ENCODE measurements around the gene SRGAP2B.
"Not testable (repeated sequence)": the region's sequence is repeated elsewhere in the genome, so short reads cannot be mapped to it uniquely, and the experiment has no call there.

The SRGAP2B gene

GRCh38 chr1:145095284-145096057 is at the start of gene SRGAP2B, which contains the start of gene FAM72D:
SRGAP2B (minus strand) TSS chr1:145095328; CDS start chr1:145092901, 2,427 bp downstream.
FAM72D (plus strand) TSS chr1:145095974; CDS start chr1:145096848, 874 bp downstream.
- peak within 1 kb of the TSS; percentile 49 for H3K4me3 ChIP-seq (replicated peaks; ENCODE audit: low read depth, low read length)

GRCh38 chr1:145144264-145144913 is 49.3 kb upstream of the SRGAP2B start:
- not testable (repeated sequence) for H3K4me3 ChIP-seq (replicated peaks; ENCODE audit: low read depth, low read length)

More at GRCh38 chr1:145095284-145096057, at the start of gene SRGAP2B, which contains the start of gene FAM72D:
- not testable (repeated sequence) for DNase-seq (ENCODE audit: low read depth)

GRCh38 chr1:145140549-145140948 is 45.4 kb upstream of the SRGAP2B start:
- not testable (repeated sequence) for H3K4me3 ChIP-seq (replicated peaks; ENCODE audit: low read depth, low read length); DNase-seq (ENCODE audit: low read depth)

More at GRCh38 chr1:145144264-145144913, 49.3 kb upstream of the SRGAP2B start:
- DNase-seq (ENCODE audit: low read depth), result not testable (repeated sequence)

GRCh38 chr1:145134476-145134875 is 39.3 kb upstream of the SRGAP2B start:
- DNase-seq (ENCODE audit: low read depth); H3K4me3 ChIP-seq (replicated peaks; ENCODE audit: low read depth, low read length): not testable (repeated sequence)

GRCh38 chr1:145128697-145129469 is 33.8 kb upstream of the SRGAP2B start:
- DNase-seq (ENCODE audit: low read depth), result peak; percentile 33
- not testable (repeated sequence) for H3K4me3 ChIP-seq (replicated peaks; ENCODE audit: low read depth, low read length)

GRCh38 chr1:145127144-145127543 is 32.0 kb upstream of the SRGAP2B start:
- not testable (repeated sequence) for DNase-seq (ENCODE audit: low read depth); H3K4me3 ChIP-seq (replicated peaks; ENCODE audit: low read depth, low read length)

GRCh38 chr1:145125112-145125511 is 30.0 kb upstream of the SRGAP2B start:
- DNase-seq (ENCODE audit: low read depth); H3K4me3 ChIP-seq (replicated peaks; ENCODE audit: low read depth, low read length): not testable (repeated sequence)

- not testable (repeated sequence) for DNase-seq (ENCODE audit: low read depth)
Observed at GRCh38 chr1:145123992-145124641, 29.0 kb upstream of the SRGAP2B start.

GRCh38 chr1:145123062-145123395 is 27.9 kb upstream of the SRGAP2B start:
- H3K4me3 ChIP-seq (replicated peaks; ENCODE audit: low read depth, low read length); DNase-seq (ENCODE audit: low read depth): not testable (repeated sequence)

More at GRCh38 chr1:145123992-145124641, 29.0 kb upstream of the SRGAP2B start:
- not testable (repeated sequence) for H3K4me3 ChIP-seq (replicated peaks; ENCODE audit: low read depth, low read length)

GRCh38 chr1:145122344-145123061 is 27.4 kb upstream of the SRGAP2B start:
- H3K4me3 ChIP-seq (replicated peaks; ENCODE audit: low read depth, low read length); DNase-seq (ENCODE audit: low read depth): not testable (repeated sequence)

- H3K4me3 ChIP-seq (replicated peaks; ENCODE audit: low read depth, low read length); DNase-seq (ENCODE audit: low read depth): not testable (repeated sequence)
Observed at GRCh38 chr1:145119842-145120241, 24.7 kb upstream of the SRGAP2B start.

GRCh38 chr1:145115587-145116493 is 20.7 kb upstream of the SRGAP2B start:
- not testable (repeated sequence) for DNase-seq (ENCODE audit: low read depth); H3K4me3 ChIP-seq (replicated peaks; ENCODE audit: low read depth, low read length)

GRCh38 chr1:145114560-145115057 is 19.5 kb upstream of the SRGAP2B start:
- not testable (repeated sequence) for H3K4me3 ChIP-seq (replicated peaks; ENCODE audit: low read depth, low read length); DNase-seq (ENCODE audit: low read depth)

- DNase-seq (ENCODE audit: low read depth); H3K4me3 ChIP-seq (replicated peaks; ENCODE audit: low read depth, low read length): not testable (repeated sequence)
Observed at GRCh38 chr1:145112703-145113102, 17.6 kb upstream of the SRGAP2B start.

GRCh38 chr1:145111674-145112073 is 16.5 kb upstream of the SRGAP2B start:
- not testable (repeated sequence) for H3K4me3 ChIP-seq (replicated peaks; ENCODE audit: low read depth, low read length); DNase-seq (ENCODE audit: low read depth)

GRCh38 chr1:145103294-145103693 is 8.2 kb upstream of the SRGAP2B start:
- DNase-seq (ENCODE audit: low read depth); H3K4me3 ChIP-seq (replicated peaks; ENCODE audit: low read depth, low read length): not testable (repeated sequence)

GRCh38 chr1:145101725-145102124 is 6.6 kb upstream of the SRGAP2B start:
- not testable (repeated sequence) for DNase-seq (ENCODE audit: low read depth); H3K4me3 ChIP-seq (replicated peaks; ENCODE audit: low read depth, low read length)

Data from fibroblast of pulmonary artery (primary cell).